HG02885 (cell line): ENCODE measurements around the gene C6orf89.
A peak's percentile ranks its signal among the peaks of the same experiment; 100 is the strongest.

Experiments
- ATAC-seq: cut with Tn5 transposase; IDR thresholded peaks from one replicate; pipeline ENCODE4 v1.9.1; 2021; ENCODE audit warnings: mild to moderate bottlenecking; ENCODE audit not compliant: unreplicated experiment, poor library complexity

C6orf89 gene

GRCh38 chr6:36885461-36886401 is at the start of gene C6orf89:
TSS of gene C6orf89 (plus strand) at chr6:36885952. CDS start at chr6:36899445, 13,493 bp downstream.
- ATAC-seq: peak; percentile 99

DNA sequence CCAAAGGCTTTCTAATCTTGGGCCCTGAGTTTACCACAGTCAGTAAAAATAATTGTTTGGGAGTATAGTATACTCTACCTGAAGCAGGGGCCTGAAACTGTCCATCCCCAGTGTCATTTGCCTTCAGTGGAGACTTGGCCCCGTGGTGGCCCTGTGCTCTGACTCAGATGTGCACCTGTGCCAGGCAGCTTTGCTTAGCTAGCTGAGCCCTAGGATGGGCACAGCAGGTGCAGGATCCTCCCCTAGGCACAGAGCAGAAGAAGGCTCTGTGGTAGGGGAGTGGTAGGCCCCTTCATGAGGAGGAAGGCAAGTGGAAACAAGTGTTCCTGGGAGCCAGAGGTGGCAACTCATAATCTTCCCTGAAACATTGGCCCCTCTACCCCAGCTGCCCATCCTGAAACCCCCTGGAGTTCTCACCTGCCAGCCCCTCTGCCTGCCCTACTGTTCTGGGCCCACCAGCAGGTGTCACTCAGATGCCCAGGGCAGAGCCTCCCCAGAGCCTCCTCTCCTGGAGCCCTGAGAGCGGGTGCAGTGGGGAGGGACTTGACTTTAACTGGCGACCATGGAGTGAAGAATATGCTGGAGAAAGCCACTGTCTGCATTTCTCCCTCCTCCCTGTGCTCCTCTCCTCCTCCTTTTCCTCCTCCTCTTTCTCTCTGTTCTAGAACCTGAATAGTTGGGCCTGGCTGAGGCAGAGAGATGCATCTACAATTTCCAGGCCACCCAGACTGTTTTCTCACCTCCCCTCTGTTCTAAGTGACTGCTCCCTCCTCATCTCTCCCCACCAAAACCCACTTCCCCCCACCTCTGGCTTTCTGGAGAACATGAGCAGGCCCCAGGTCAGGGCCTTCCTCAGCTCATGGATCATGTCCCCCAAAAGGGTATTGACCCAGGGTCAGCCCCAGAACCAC is 49.4 kb upstream of the C6orf89 start:
- ATAC-seq: no peak

DNA sequence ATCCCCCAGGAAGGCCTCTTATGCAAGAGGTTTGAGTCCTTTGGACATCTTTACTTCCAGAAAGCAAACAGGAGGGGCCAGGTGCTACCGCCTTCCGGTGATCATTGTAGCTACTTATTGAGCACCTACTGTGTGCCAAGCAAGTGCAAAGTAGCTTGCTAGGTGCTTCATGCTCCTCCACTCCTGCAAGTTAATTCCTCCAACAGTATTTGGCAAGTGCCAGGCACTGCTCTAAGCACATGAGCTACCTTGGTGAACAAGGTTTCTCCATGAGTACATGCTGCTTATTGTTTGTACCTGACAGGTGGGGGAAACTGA is 48.8 kb upstream of the C6orf89 start:
- no peak for ATAC-seq

- ATAC-seq: no peak
These were observed 48.1 kb upstream of the C6orf89 start for GRCh38 chr6:36837686-36838085.

DNA sequence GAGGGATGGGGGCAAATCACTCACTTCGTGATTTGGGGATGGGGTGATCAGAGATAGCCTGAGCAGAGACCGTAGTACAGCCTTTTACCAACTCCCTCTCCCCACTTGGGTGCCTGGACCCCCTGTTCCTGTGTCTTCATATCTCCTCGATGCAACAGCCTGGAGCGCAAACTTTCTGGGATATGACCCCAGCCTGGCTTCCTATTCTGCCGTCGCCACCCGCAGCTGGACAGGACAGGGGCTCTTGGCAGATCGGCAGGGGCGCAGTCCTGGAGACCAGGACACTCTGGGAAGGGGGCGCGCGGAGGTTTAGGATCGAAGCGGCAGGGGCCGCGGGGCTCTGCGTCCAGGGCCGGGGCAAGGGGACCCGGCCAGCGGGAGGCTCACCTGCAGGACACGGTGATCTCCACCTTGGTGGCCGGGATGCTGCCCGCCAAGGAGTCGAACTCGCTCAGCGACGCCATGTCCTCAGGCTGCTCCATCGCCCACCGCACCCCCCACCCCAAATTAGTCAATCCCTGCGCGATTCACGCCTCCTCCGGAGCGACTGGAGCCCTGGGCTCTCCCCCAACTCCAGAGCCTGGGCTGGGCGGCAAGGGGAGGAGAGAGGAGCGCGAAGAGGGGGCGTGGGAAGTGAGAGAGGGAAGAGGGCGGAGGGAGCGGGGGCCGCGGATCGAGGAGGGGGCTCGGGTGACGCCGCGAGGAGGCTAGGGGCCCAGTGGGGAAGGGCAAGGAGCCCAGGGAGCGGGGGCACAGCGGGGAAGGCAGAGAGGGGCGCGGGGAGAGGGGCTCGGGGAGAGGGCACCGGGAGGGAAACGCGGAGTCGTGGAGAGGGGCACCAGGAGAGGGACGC is 46.6 kb upstream of the C6orf89 start, which contains the start of gene CPNE5:
TSS of gene CPNE5 (minus strand) at position 549 of the 853 bp plus-strand sequence. CDS start at position 482, 67 bp downstream.
- ATAC-seq: no peak

GRCh38 chr6:36839749-36840431 is 45.9 kb upstream of the C6orf89 start:
- no peak for ATAC-seq

- ATAC-seq: no peak
These were observed 45.0 kb upstream of the C6orf89 start for GRCh38 chr6:36840432-36841403.

- ATAC-seq: no peak
These were observed 44.0 kb upstream of the C6orf89 start for GRCh38 chr6:36841756-36842155.

DNA sequence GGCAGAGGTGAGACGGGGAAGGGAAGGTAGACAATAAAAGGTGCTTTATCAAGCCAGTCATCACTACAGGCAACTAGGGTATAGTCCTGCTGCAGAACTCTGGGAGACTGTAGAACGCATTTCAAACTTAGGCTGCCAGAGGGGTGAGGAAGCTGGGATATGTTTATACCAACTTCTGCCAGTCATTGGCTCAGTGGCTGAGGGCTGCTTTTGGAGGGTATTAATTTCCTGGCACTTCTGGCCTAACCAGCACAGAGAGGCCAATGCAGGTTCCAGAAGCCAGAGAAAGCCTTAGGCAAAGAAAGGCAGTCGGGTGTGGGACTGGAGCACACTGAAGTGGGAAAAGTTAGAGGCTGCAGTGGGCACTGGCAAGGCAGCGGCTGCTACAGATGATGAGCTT is 42.6 kb upstream of the C6orf89 start:
- ATAC-seq: no peak

DNA sequence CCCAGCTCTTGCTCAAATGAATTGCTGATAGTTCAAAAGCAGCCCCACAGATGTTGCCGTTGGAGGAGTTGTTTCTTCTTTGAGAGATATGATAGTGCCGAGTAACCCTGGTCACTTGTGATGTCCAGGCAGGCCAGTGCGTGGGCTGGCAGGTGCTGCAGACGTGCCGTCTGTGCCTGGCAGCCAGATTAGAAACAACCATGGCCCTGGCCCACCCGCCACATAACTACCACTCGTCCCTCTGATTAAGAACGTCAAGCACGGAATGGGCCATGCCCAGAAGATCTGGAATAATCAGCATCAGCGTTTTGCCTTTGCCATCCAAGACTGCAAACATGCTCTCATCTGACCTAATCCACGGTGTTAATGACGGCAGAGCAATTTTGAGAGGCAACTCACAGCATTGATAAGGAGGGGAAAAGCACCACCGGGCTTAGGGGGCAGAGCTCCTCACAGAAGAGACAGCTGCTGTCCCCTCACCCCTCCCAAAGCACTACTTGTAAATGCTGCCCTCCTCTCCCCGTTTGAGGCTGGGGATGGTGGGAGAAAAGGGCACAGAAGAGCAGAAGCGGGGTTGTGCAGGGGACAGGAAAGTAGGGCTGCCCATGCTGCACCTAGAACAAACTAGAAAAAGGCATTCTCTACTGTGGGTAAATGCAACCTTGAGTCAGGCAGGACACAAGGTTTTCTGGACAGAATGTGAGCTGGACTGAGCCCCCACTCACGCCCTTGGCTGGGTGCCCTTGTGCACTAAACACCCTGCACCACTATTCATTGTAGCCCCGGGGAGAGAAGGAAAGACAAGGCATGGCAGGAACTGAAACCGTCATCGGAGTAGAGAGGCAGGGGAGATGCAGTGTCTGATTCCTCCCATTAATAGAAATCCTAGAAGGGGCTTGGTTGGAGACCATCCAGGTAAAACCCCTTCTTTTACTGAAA is 41.3 kb upstream of the C6orf89 start:
- no peak for ATAC-seq

GRCh38 chr6:36845233-36845632 is 40.5 kb upstream of the C6orf89 start:
- ATAC-seq: no peak

DNA sequence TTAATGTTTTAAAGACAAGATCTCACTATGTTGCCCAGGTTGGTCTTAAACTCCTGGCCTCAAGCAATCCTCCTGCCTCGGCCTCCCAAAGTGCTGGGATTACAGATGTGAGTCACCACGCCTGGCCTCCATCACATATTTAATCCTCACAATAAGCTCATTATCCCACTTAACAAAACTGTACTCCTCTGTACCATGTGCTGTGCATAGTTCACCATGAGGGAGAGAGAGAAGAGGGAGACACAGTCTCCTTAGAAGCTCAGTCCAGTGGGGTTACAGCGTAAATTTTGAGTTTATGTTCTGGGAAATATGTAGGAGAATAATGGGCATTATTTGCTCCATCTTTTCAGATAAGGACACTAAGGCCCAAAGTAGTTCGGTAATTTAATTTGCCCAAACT is 38.6 kb upstream of the C6orf89 start:
- no peak for ATAC-seq

DNA sequence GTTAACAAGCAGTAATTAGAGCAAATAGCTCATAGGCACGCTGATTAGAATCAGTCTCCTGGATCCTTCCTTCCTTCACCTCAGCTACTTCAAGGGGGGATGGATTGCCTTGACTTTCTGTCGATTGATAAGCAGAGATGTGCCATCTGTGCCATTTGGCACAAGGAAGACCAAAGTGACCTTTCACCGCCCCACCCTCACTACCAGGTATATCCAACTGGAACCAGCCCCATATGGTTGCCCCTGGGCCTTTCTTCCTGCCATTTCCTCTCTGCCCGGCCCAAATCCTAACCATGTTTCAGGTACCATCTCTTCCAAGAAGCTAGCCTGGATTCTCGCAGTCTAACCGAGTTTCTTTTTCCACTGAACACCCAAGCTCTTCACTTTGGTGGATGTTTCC is 37.8 kb upstream of the C6orf89 start:
- ATAC-seq: no peak

DNA sequence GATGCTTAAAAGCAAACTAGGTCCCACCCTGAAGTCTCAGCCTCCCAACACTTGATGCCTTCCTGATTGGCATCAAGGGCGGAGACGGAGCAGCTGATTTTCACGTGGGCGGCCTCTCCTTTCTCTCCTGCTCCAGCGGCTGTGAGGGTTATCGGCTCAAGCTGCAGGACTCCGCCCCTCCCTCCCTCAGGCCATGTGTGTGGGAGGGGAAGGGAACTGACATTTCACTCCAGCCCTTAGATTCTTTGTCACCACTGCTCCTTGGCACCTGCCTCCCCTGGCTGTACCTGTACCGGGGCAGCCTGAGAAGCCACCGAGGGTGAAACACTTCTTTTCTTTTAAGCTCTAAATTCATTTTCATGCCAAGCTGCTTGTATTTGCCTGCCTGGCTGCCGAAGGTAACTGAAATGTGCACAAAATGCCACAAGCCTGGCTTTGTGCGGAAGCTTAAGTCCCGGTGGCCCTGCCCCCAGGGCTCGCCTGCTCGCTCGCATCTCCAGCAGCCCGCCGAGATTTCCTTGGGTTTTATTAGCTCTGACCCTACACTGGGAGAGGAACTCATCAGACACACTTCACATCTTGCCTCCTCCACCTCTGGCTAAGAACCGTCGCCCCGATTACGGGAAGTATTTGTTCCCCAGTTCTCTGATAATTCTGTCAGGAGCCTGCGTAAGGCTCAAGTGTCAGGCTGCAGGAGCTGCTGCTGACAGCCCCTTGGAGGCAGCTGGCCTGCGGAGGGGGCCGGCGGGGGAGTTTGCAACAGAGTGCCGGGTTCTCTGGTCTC is 36.9 kb upstream of the C6orf89 start:
- ATAC-seq: no peak

- ATAC-seq: no peak
These were observed 35.7 kb upstream of the C6orf89 start for GRCh38 chr6:36850021-36850420.

- no peak for ATAC-seq
These were observed 34.6 kb upstream of the C6orf89 start for GRCh38 chr6:36851149-36851614.

- ATAC-seq: no peak
These were observed 34.1 kb upstream of the C6orf89 start for GRCh38 chr6:36851626-36852025.
